ENCODE results near the gene ARHGEF28.

Gene ARHGEF28

GRCh38 chr5:73946278-73946677, 320.3 kb downstream of the ARHGEF28 start:
- no peak for DNase-seq

- no peak for DNase-seq
Measured at GRCh38 chr5:73946919-73947602, 321.1 kb downstream of the ARHGEF28 start.

DNA sequence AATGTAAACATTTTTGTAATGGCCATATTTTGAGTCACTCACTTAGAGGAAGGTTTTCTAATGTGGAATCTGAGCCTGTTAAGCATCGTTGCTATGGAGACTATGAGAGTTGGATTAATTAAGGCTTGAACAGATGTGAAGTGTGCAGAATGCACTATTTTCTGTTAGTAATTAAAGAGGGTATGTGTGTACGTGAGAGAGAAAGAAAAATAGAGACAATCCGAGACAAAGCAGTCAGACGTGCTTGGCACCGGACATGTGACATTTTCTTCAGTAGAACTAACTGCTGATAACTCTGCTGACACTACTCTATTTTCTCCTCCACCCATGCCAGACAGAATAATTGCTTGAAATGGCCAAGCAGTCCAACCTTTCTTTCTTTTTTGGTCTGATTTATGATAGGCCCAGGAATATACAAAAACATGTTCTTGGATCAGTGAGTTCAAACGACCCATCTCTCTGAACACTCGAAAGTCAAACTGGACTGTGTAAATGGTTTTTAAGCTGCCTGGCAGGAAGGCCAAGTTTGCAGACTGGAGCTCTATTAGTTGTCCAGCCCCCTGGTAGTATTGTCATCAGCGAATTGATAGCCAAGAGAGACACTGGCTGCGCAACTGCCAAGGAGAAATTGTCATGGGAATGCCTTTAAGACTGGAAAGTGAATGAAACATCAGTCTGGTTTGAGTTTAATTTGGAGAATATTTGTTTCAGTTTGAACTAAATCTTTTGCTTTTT, 322.1 kb downstream of the ARHGEF28 start:
- DNase-seq, result no peak

DNA sequence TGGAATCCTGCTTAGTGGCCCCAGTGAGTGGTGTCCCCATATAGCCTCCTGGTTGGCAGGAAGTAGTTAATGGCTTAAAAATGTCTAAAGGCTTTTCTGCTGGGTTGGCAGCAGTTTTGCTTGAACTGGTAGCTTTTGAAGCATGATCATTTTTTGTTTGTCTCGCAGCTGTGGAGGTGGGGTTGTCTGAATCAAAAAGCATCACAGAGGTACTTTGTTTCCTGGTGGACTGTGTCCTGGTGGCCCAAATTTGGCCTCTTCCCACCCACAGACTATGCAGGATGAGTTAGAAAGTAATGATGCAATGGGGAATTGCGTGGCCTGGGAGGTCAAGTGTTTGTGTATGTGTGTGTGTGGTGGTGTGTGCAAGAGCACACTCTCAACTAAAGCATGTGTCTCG, 322.7 kb downstream of the ARHGEF28 start:
- DNase-seq, result no peak

- DNase-seq, result no peak
Measured at GRCh38 chr5:73950441-73950873, 324.5 kb downstream of the ARHGEF28 start.

DNA sequence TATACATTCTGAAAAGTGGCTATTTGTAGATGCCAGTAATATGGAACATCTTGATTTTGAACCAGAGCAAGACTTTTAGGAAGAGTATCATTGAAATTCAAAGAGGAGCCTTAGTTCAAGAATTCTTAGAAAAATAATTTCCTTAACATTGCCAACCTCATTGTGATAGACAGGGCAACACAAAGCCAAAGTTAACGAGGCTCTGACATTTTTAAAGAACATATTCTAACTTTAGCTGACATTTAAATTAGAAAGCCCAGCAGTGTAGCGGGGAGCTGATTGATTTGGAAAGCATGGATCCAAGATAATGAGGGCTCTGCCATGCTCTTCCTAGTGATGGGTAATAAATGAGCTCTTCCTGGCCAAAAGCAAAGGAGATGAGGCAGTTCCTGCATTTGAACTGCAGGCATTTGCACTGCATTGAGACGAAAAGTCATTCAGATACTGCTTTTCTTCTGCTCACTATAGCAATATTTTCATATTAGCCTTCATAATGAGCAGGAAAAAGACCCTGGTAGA, 325.0 kb downstream of the ARHGEF28 start:
- DNase-seq, result no peak

- DNase-seq, result no peak
Measured at GRCh38 chr5:73952872-73953271, 326.9 kb downstream of the ARHGEF28 start.

DNA sequence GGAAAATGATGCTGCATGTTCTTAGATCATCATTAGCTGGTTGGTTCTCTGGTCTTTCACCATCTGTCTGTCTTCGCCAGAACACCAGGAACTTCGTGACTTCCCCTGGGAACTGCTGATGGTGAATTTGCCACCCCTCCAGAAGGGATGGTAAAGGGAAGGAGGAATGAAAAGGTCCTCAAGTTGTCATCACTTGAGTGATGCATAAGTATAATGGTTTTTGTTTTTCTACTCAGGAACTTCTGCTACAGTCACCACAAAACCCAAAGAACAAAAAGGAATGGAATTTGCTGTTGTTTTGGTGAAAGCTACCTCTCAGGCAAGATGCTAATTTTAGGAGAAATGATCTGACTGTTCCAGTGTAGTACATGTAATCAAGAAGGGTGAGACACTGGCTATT, 328.4 kb downstream of the ARHGEF28 start:
- DNase-seq, result no peak

DNA sequence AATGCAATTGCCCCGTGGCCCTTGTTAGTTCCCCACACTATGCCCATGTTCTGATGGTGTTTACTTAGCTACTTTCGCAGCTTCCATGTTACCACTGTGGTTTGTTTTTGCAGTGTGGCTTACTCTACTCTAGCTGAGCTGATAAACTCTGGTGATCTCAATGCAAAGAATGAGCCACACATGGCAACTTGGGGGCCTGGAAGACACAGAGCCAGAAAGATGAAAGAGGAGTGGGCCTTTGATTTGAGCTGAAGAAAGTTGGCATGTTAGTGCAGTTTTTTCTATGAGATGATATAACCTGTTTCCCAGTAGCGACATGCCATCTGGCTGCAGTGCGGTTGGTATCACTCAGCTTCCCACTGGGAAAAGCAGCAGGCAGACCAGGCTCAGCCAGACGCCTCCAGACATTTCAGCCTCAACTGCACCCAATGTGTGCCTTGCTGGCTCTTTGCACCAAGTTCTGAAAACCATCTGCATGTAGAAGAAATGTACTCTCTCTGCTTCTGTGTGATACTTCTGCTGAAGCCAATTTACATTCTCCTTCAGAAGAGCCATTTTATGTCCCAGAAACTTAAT, 329.4 kb downstream of the ARHGEF28 start:
- DNase-seq, result no peak

- no peak for DNase-seq
Measured at GRCh38 chr5:73957397-73958001, 331.5 kb downstream of the ARHGEF28 start.

- no peak for DNase-seq
Measured at GRCh38 chr5:73958037-73958436, 332.0 kb downstream of the ARHGEF28 start.

- no peak for DNase-seq
Measured at GRCh38 chr5:73960023-73960422, 334.0 kb downstream of the ARHGEF28 start.

GRCh38 chr5:73960426-73960825, 334.4 kb downstream of the ARHGEF28 start:
- DNase-seq, result no peak

DNA sequence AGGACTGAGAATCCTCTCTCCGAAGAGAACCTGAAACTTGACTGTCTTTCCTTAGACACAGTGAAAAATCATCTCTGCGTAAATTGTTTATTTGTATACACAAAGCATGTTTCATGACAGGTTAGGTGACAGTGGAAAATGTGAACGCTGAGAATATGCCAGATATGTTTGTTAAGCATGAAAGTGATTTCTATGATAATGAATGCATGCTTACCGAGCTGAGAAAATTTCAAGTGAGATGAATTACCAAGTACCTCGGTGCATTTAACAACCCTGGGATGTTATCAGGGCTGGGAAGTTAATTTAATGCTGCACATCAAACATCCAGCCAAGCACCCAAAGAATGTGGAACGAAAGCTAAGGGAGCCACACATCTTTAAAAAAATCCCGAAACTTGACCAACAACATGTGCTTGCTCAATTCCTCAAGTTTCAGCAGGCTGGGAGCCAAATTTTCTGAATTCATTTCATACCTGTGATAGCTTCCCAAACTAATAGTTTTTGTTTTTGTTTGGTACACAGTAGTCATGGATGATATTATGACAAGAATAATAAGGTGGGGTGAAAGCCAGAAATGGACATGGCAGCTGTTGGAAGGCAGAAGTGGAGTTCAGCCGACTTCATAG, 336.9 kb downstream of the ARHGEF28 start:
- no peak for DNase-seq

- no peak for DNase-seq
Measured at GRCh38 chr5:73964352-73964865, 338.4 kb downstream of the ARHGEF28 start.

GRCh38 chr5:73966451-73966850, 340.5 kb downstream of the ARHGEF28 start:
- DNase-seq, result no peak

GRCh38 chr5:73967347-73967746, 341.4 kb downstream of the ARHGEF28 start:
- DNase-seq, result no peak

DNA sequence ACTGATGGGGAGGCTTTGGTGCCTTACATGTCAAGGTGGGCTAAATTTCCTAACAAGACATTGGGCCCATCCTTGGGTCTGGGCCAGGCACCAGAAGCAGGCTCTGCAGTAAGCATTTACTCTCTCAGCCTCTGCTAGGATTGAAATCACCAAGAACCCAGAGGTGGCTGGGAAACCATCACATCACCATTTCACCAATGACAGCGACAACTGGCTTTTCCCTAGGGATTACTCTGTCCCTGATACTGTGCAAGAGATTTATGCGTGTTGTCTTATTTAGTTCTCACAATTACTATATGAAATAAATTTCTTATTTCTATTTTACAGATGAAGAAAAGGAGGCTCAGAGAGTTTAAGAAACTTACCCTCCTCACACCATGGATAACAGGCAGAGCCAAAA, 342.2 kb downstream of the ARHGEF28 start:
- DNase-seq, result no peak

- DNase-seq, result no peak
Measured at GRCh38 chr5:73968729-73969128, 342.7 kb downstream of the ARHGEF28 start.

DNA sequence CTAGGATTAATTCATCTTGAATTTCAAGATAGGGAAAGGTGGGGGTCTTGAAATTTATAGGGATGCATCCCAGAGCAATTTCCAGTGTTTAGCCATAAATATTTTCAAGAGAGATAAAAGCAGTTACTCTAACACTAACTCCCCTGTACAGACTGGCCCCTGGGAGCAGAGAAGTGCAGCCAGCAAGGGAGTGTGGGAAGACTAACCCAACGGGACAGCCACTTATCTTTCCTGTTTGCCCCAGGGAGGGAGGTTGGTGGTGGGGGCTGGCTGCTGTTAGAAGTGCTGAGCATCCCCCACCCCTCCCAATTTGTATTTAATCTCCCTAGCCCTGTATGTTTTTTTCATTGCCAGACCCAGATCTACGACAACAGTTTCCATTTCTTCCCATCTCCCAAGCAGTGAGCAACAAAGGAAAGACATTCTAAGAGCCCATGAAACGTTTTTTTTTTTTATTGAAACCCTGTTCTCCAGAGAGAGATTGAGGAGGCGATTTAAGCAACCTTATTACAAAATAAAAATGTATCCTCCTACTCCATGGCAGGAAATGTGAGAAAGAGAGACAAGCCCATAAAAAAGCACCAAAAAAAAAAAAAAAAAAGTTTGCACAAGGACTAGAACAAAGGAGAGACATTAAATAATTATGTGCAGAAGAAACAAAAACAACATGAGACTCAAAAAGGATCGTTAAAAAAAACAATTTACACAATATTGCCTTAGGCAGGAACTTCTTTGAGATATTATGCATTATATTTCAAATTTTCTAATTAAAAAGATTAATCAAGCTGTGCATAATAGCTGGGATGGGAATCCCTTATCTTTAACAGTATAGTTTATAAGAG, 343.4 kb downstream of the ARHGEF28 start:
- no peak for DNase-seq

GRCh38 chr5:73971326-73971725, 345.3 kb downstream of the ARHGEF28 start:
- no peak for DNase-seq

DNA sequence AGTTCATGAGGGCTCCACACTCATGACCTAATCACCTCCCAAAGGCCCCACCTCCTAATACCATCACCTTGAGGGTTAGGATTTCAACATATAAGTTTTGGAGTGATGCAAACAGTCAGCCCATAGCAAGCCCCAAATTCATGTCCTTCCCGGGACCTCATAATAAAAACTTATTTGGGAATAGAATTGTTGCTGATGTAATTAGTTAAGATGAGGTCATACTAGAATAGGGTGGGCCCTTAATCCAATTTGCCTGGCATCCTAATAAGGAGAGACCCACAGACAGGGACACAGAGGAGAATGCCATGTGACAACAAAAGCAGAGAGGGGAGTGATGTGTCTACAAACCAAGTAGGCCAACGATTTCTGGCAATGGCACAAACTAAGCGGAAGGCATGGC, 347.1 kb downstream of the ARHGEF28 start:
- no peak for DNase-seq
